Measurements from ENCODE around the gene KLHL14. TPM values are rescaled to one million over a fixed set of nuclear protein-coding genes. Genes with fewer than 3 reads are reported as not detected.

KLHL14 gene
- total and polyA plus RNA-seq, 7 donors: 0.01 TPM; not detected in 6

DNA sequence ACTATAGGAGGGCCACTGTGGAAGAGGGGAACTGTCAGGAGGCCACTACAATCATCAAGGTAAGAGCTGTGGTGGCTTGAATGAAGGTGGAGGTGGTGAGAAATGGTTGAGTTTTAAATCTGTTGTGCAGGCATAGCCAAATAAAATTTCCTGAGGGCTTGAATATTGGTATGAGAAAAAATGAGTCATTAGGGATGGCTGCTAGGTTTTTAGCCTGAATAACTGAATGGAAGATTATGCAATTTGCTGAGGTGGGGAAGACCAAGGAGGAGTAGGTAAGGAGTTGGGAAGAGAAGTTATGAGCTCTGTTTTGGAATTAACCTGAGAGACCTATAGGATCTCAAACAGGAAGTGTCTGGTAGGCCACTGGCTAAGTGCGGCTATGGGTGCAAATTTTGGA, 84.0 kb downstream of the KLHL14 start:
- 93 to 99% (median 93%) methylated on average over 1 of the region's 1 CpG for WGBS, 3 donors
- intact Hi-C loops (cut with DNase I): no loop called here

DNA sequence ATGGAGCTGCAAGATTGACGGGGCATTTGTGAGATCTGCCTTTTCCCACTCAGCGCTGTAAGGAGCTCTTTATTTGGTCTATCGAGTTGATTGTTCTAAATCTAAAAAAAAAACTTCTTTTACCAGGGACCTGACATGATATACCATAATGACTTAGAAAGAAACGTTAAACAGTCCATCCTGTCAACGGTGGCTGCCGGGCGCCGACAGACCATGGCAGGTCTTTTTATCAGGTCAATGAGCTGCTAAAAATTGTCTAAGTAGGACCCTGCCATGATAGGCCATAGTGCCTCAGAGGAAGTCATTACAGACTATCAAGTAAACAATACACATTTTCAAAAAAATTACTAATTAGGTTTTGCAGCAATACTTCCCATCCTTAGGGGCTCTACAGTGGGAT, 87.9 kb downstream of the KLHL14 start:
- Histone ChIP-seq H3K27ac (no peak overlapping the region), H3K9me3 (no peaks in the 10 kb centered on the region), H3K27me3 (ENCODE audit: insufficient read depth in 3 of 3, low read length in 2 of 3) (no peaks in the 10 kb centered on the region), H3K36me3 (ENCODE audit: insufficient read depth in 1 of 2, low read depth in 1 of 2) (no peaks in the 10 kb centered on the region), H3K4me3 (no peak overlapping the region), H3K4me1 (no peaks in the 10 kb centered on the region)
- 84 to 86% (median 85%) methylated on average over 8 of the region's 8 CpGs for WGBS, 3 donors
- TF ChIP-seq, protein P1, sequence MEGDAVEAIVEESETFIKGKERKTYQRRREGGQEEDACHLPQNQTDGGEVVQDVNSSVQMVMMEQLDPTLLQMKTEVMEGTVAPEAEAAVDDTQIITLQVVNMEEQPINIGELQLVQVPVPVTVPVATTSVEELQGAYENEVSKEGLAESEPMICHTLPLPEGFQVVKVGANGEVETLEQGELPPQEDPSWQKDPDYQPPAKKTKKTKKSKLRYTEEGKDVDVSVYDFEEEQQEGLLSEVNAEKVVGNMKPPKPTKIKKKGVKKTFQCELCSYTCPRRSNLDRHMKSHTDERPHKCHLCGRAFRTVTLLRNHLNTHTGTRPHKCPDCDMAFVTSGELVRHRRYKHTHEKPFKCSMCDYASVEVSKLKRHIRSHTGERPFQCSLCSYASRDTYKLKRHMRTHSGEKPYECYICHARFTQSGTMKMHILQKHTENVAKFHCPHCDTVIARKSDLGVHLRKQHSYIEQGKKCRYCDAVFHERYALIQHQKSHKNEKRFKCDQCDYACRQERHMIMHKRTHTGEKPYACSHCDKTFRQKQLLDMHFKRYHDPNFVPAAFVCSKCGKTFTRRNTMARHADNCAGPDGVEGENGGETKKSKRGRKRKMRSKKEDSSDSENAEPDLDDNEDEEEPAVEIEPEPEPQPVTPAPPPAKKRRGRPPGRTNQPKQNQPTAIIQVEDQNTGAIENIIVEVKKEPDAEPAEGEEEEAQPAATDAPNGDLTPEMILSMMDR (IDR thresholded peaks at IDR 0.05): no peak
- DNase-seq (no peak), ATAC-seq (no peak)
- intact Hi-C loops (cut with DNase I): no loop called here

More for the DNA sequence above, 84.0 kb downstream of the KLHL14 start:
- TF ChIP-seq, protein P1 (IDR thresholded peaks at IDR 0.05): no peak
- ATAC-seq (no peak), DNase-seq (no peak)
- H3K27ac ChIP-seq: no peak overlapping the region
- H3K36me3 ChIP-seq (ENCODE audit: insufficient read depth in 1 of 2, low read depth in 1 of 2): no peaks in the 10 kb centered on the region
- H3K27me3 ChIP-seq (ENCODE audit: insufficient read depth in 3 of 3, low read length in 2 of 3): no peaks in the 10 kb centered on the region
- no peak overlapping the region for H3K4me3 ChIP-seq
- H3K4me1 ChIP-seq: no peaks in the 10 kb centered on the region
- no peaks in the 10 kb centered on the region for H3K9me3 ChIP-seq

DNA sequence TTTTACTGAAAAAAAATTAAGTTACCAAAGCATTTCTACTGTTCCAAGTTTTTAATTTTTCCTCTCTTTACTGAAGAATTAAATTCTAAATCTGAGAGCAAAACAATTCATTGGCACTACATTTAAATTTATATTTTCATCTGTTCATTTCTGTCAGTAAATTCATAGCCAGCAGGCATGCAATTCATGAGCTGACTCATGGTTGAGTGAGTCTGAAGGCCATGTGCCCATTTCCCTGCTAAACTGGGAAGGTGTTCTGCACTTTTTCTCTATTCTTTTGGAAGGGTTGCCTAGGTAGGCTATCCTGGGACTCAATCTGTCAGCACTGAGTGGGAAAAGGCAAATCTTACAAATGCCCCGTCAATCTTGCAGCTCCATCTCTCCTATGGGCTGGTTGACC, 88.7 kb downstream of the KLHL14 start:
- DNase-seq (no peak), ATAC-seq (no peak)
- 88 to 97% (median 93%) methylated on average over 1 of the region's 1 CpG for WGBS, 3 donors

DNA sequence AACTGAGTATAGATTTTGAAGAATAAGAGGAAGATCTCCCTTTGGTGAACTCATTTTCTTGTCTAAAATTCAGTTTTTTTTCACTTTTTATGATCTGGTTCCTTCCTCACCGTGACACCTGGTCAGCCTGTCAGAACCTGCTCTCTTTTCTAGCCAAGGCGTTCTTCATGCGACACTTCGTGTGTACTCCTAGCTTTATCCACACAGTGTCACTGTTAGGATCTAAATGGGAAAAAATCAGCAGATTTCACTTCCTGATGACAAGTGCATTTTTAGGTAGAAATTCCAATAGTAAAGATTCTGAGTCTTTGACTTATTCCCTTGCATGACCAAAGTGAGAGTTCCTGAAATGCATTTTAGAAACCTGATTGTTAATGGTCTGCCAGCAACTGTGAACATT, 89.8 kb downstream of the KLHL14 start:
- TF ChIP-seq, protein P1 (IDR thresholded peaks at IDR 0.05): no peak
- Histone ChIP-seq H3K27me3 (ENCODE audit: insufficient read depth in 3 of 3, low read length in 2 of 3) (no peaks in the 10 kb centered on the region), H3K4me3 (no peak overlapping the region), H3K36me3 (ENCODE audit: insufficient read depth in 1 of 2, low read depth in 1 of 2) (no peaks in the 10 kb centered on the region), H3K27ac (no peak overlapping the region), H3K9me3 (no peaks in the 10 kb centered on the region), H3K4me1 (no peaks in the 10 kb centered on the region)
- DNase-seq: no peak
- 72 to 78% (median 73%) methylated on average over 4 of the region's 4 CpGs for WGBS, 3 donors
- intact Hi-C loops (cut with DNase I): no loop called here
- no peak for ATAC-seq

More for the DNA sequence above, 88.7 kb downstream of the KLHL14 start:
- intact Hi-C loops (cut with DNase I): no loop called here
- H3K4me1 ChIP-seq: no peaks in the 10 kb centered on the region
- TF ChIP-seq, protein P1 (IDR thresholded peaks at IDR 0.05): no peak
- no peak overlapping the region for H3K27ac ChIP-seq
- H3K36me3 ChIP-seq (ENCODE audit: insufficient read depth in 1 of 2, low read depth in 1 of 2): no peaks in the 10 kb centered on the region
- no peak overlapping the region for H3K4me3 ChIP-seq
- H3K27me3 ChIP-seq (ENCODE audit: insufficient read depth in 3 of 3, low read length in 2 of 3): no peaks in the 10 kb centered on the region
- H3K9me3 ChIP-seq: no peaks in the 10 kb centered on the region

DNA sequence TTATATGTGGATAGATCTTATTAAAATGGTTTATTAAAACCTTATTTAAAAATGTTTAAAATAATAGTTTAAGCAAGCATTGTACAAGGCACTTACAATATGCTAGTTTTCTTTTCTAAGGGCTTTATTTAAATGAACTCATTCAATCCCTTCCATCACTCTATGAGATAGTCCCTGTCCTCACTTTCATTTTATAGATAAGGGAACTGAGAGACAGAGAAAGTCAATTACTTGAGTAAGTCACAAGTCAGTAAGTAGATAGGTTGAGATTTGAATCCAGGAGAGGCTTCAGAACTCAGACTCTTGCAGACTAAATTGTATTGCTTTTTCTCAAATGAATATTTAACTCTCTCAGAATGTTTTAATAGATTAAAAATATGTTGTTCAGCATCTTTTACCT, 95.2 kb downstream of the KLHL14 start:
- TF ChIP-seq, protein P1 (IDR thresholded peaks at IDR 0.05): no peak
- H3K4me1 ChIP-seq: no peaks in the 10 kb centered on the region
- no peak overlapping the region for H3K4me3 ChIP-seq
- intact Hi-C loops (cut with DNase I): no loop called here
- H3K27ac ChIP-seq: no peak overlapping the region
- no peaks in the 10 kb centered on the region for H3K27me3 ChIP-seq (ENCODE audit: insufficient read depth in 3 of 3, low read length in 2 of 3)
- H3K9me3 ChIP-seq: no peaks in the 10 kb centered on the region
- ATAC-seq (no peak), DNase-seq (no peak)
- H3K36me3 ChIP-seq (ENCODE audit: insufficient read depth in 1 of 2, low read depth in 1 of 2): no peaks in the 10 kb centered on the region
